ENCODE data around the gene PDE9A.

DNA sequence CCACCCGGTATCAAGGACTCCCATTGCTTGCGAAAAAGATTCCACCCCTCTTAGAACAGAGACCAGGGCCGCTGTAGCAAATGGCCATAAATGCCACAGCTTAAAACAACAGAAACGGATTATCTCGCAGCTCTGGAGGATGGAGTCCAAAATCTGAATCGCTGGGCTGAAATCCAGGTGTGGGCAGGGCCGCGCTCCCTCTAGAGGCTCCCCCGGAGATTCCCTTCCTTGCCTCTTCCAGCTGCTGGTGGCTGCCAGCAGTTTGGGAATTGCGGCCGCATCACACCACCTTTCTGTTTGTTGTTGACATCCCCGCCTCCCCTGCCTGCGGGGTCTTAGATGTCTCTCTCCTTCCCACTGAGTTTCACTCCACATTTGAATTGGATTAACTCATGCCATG, 15.6 kb downstream of the PDE9A start:
- TF ChIP-seq, protein P1, sequence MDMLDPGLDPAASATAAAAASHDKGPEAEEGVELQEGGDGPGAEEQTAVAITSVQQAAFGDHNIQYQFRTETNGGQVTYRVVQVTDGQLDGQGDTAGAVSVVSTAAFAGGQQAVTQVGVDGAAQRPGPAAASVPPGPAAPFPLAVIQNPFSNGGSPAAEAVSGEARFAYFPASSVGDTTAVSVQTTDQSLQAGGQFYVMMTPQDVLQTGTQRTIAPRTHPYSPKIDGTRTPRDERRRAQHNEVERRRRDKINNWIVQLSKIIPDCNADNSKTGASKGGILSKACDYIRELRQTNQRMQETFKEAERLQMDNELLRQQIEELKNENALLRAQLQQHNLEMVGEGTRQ (IDR thresholded peaks at IDR 0.05): no peak
- TF ChIP-seq, protein P2, sequence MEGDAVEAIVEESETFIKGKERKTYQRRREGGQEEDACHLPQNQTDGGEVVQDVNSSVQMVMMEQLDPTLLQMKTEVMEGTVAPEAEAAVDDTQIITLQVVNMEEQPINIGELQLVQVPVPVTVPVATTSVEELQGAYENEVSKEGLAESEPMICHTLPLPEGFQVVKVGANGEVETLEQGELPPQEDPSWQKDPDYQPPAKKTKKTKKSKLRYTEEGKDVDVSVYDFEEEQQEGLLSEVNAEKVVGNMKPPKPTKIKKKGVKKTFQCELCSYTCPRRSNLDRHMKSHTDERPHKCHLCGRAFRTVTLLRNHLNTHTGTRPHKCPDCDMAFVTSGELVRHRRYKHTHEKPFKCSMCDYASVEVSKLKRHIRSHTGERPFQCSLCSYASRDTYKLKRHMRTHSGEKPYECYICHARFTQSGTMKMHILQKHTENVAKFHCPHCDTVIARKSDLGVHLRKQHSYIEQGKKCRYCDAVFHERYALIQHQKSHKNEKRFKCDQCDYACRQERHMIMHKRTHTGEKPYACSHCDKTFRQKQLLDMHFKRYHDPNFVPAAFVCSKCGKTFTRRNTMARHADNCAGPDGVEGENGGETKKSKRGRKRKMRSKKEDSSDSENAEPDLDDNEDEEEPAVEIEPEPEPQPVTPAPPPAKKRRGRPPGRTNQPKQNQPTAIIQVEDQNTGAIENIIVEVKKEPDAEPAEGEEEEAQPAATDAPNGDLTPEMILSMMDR (IDR thresholded peaks at IDR 0.05): no peak
- TF ChIP-seq RNF2 (IDR thresholded peaks at IDR 0.05; ENCODE audit: borderline replicate concordance, low read depth): no peak
- TF ChIP-seq, protein P3, sequence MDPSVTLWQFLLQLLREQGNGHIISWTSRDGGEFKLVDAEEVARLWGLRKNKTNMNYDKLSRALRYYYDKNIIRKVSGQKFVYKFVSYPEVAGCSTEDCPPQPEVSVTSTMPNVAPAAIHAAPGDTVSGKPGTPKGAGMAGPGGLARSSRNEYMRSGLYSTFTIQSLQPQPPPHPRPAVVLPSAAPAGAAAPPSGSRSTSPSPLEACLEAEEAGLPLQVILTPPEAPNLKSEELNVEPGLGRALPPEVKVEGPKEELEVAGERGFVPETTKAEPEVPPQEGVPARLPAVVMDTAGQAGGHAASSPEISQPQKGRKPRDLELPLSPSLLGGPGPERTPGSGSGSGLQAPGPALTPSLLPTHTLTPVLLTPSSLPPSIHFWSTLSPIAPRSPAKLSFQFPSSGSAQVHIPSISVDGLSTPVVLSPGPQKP (IDR thresholded peaks at IDR 0.05; ENCODE audit: low read depth, low read length): no peak
- TF ChIP-seq SMC3 (IDR thresholded peaks at IDR 0.05): no peak
- TF ChIP-seq CHD4 (IDR thresholded peaks at IDR 0.05; ENCODE audit: borderline replicate concordance): no peak
- no peak for TF ChIP-seq TP53 (CRISPR knock-in tag; IDR thresholded peaks at IDR 0.05)

Measured in A549 (cell line).